GM21515 (cell line): ENCODE measurements around the gene EIF2S1.

Experiments used
- ATAC-seq: cut with Tn5 transposase; IDR thresholded peaks from one replicate; pipeline ENCODE4 v1.9.1; 2021; ENCODE audit not compliant: unreplicated experiment

The EIF2S1 gene

GRCh38 chr14:67435603-67436002 is 75.5 kb downstream of the EIF2S1 start:
- ATAC-seq, result no peak
